Fibroblast of lung (primary cell): Measurements from ENCODE around the gene CIZ1. TPM values are rescaled to one million over a fixed set of nuclear protein-coding genes. Genes with fewer than 3 reads are reported as not detected.

Experiments
- DNase-seq, 2 donors: peaks; one replicate each; pipeline versions ENCODE4 v3.0.0 to v3.0.0-alpha.2; 2010; ENCODE audit warnings: low read depth in 2 of 2
- H2AFZ ChIP-seq: 2 replicates; pipeline ENCODE4 v1.5.1; 2012; ENCODE audit warnings: low read length, control low read depth, inconsistent platforms
- H3K27ac ChIP-seq: 2 replicates; pipeline ENCODE4 v1.5.1; 2011; ENCODE audit warnings: low read length, control low read depth; ENCODE audit not compliant: insufficient read depth
- H3K27me3 ChIP-seq: 2 replicates; pipeline ENCODE4 v1.5.1; 2011; ENCODE audit warnings: mild to moderate bottlenecking, low read length; ENCODE audit not compliant: control insufficient read depth, insufficient read depth
- H3K36me3 ChIP-seq: 2 replicates; pipeline ENCODE4 v1.5.1; 2011; ENCODE audit warnings: low read length; ENCODE audit not compliant: control insufficient read depth, insufficient read depth
- H3K4me1 ChIP-seq: 2 replicates; pipeline ENCODE4 v1.5.1; 2011; ENCODE audit warnings: low read length; ENCODE audit not compliant: control insufficient read depth, insufficient read depth; ENCODE audit errors: extremely low read depth
- H3K4me2 ChIP-seq: 2 replicates; pipeline ENCODE4 v1.5.1; 2011; ENCODE audit warnings: low read length, control low read depth; ENCODE audit not compliant: insufficient read depth; ENCODE audit errors: extremely low read depth
- H3K4me3 ChIP-seq, 4 experiments: fragments of 200-600 bp in 1 of 4; sonication (generic) in 1 of 4; replicated peaks in 1 of 4; 2 replicates each; pipeline ENCODE4 v1.5.1; 2011 to 2016; ENCODE audit warnings: low read length in 4 of 4, low read depth in 3 of 4, mild to moderate bottlenecking in 3 of 4, control low read depth in 2 of 4, inconsistent platforms in 1 of 4, mixed read lengths in 1 of 4; ENCODE audit not compliant: insufficient read depth in 1 of 4; ENCODE audit errors: control extremely low read depth in 1 of 4
- H3K79me2 ChIP-seq: 2 replicates; pipeline ENCODE4 v1.5.1; 2012; ENCODE audit warnings: mild to moderate bottlenecking, low read length, inconsistent platforms; ENCODE audit not compliant: control insufficient read depth, insufficient read depth
- H3K9ac ChIP-seq: 2 replicates; pipeline ENCODE4 v1.5.1; 2011; ENCODE audit warnings: mild to moderate bottlenecking, low read length, control low read depth; ENCODE audit not compliant: insufficient read depth
- H3K9me3 ChIP-seq: 2 replicates; pipeline ENCODE4 v1.5.1; 2012; ENCODE audit warnings: low read depth, low read length; ENCODE audit not compliant: control insufficient read depth, insufficient read depth
- H4K20me1 ChIP-seq: 2 replicates; pipeline ENCODE4 v1.5.1; 2011; ENCODE audit warnings: low read length; ENCODE audit not compliant: control insufficient read depth, insufficient read depth; ENCODE audit errors: extremely low read depth
- EZH2 ChIP-seq: IDR thresholded peaks from 2 replicates; pipeline ENCODE4 v1.5.1; 2012; ENCODE audit warnings: low read length, control low read depth, mild to moderate bottlenecking; ENCODE audit errors: missing control alignments
- polyA minus RNA-seq: library from RNA; depleted of rRNA, polyadenylated mRNA; stranded (reverse); fragments of >200 nt; gene quantifications from 2 replicates; pipeline ENCODE4 v1.2.3, GENCODE V29; 2011; ENCODE audit warnings: low replicate concordance
- polyA plus RNA-seq, 2 donors: library from polyadenylated mRNA; depleted of rRNA in 1 of 2; stranded (reverse) in 1 of 2; unstranded in 1 of 2; fragments of >200 nt; gene quantifications; 2 replicates each; pipeline ENCODE4 v1.2.1, GENCODE V29; 2011 to 2012; ENCODE audit warnings: missing spikeins in 1 of 2
- total RNA-seq: library from RNA; depleted of rRNA; stranded (reverse); fragments of >200 nt; gene quantifications from 2 replicates; pipeline ENCODE4 v1.2.1, GENCODE V29; 2014
- TF ChIP-seq, protein P1 (sequence below), 2 donors: IDR thresholded peaks in 1 of 2; conservative IDR thresholded peaks in 1 of 2; 1 replicate in 1 of 2; 2 replicates in 1 of 2; pipeline ENCODE4 v1.5.1; 2011 to 2012; ENCODE audit warnings: low read length in 2 of 2, control low read depth in 1 of 2, inconsistent platforms in 1 of 2, low read depth in 1 of 2, mild to moderate bottlenecking in 1 of 2

The CIZ1 gene, protein sequence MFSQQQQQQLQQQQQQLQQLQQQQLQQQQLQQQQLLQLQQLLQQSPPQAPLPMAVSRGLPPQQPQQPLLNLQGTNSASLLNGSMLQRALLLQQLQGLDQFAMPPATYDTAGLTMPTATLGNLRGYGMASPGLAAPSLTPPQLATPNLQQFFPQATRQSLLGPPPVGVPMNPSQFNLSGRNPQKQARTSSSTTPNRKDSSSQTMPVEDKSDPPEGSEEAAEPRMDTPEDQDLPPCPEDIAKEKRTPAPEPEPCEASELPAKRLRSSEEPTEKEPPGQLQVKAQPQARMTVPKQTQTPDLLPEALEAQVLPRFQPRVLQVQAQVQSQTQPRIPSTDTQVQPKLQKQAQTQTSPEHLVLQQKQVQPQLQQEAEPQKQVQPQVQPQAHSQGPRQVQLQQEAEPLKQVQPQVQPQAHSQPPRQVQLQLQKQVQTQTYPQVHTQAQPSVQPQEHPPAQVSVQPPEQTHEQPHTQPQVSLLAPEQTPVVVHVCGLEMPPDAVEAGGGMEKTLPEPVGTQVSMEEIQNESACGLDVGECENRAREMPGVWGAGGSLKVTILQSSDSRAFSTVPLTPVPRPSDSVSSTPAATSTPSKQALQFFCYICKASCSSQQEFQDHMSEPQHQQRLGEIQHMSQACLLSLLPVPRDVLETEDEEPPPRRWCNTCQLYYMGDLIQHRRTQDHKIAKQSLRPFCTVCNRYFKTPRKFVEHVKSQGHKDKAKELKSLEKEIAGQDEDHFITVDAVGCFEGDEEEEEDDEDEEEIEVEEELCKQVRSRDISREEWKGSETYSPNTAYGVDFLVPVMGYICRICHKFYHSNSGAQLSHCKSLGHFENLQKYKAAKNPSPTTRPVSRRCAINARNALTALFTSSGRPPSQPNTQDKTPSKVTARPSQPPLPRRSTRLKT
- total RNA-seq (21.3 and 27.2 TPM in 2 replicates), polyA plus RNA-seq (26.1 and 48.4 TPM in 2 replicates), polyA minus RNA-seq (169 and 276 TPM in 2 replicates)
- polyA plus RNA-seq (2012): 71.3 and 119 TPM in 2 replicates

DNA sequence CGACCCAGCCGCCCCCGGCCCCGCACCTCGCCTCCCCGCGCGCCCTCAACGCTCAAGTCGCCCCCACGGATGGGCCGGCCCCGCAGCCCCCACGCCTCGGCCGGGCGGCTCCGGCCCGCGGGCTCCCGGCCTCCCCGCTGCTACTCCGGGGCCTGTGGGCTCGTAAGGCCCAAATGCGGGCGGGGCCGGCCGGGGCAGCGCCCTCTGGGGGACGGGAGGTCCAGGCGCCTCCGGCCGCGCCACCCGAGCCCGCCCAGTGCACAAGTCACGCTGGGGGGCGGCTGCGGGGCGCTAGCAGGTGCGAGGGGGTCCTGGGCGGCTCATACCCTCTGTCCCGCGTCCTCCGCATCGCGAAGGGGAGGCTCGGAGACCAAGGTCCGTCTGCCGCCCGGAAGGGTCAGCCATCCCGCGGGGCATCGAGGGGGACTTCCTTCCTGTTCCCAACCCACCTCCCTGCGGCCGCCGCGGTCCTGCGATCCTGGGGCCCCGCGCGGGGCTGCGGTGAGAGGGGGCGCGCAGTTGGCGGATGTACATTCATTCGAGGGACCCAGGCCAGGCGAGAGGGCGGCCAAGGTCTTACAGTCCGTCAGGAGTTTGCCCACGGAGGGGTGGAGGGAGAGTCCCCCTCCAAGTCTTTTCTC, at the start of gene CIZ1:
TSS of gene CIZ1 (minus strand) at position 167 of the 641 bp plus-strand sequence. CDS start 715 bp downstream, outside the sequence.
- H3K4me3 ChIP-seq: peak within 1 kb of the TSS; percentile 79 to 90 (median 87)
- H3K27ac ChIP-seq: peak within 1 kb of the TSS; percentile 85
- peak within 1 kb of the TSS; percentile 85 for H2AFZ ChIP-seq
- peak within 1 kb of the TSS; percentile 92 for H3K4me2 ChIP-seq
- peak within 1 kb of the TSS; percentile 86 for H3K9ac ChIP-seq
- H3K36me3 ChIP-seq: peaks cover 16% of the 10 kb centered on the region
- peaks cover 7% of the 10 kb centered on the region for H3K4me1 ChIP-seq
- TF ChIP-seq, protein P1, sequence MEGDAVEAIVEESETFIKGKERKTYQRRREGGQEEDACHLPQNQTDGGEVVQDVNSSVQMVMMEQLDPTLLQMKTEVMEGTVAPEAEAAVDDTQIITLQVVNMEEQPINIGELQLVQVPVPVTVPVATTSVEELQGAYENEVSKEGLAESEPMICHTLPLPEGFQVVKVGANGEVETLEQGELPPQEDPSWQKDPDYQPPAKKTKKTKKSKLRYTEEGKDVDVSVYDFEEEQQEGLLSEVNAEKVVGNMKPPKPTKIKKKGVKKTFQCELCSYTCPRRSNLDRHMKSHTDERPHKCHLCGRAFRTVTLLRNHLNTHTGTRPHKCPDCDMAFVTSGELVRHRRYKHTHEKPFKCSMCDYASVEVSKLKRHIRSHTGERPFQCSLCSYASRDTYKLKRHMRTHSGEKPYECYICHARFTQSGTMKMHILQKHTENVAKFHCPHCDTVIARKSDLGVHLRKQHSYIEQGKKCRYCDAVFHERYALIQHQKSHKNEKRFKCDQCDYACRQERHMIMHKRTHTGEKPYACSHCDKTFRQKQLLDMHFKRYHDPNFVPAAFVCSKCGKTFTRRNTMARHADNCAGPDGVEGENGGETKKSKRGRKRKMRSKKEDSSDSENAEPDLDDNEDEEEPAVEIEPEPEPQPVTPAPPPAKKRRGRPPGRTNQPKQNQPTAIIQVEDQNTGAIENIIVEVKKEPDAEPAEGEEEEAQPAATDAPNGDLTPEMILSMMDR (conservative IDR thresholded peaks at IDR 0.05 in 1 of 2, IDR thresholded peaks at IDR 0.05 in 1 of 2; ENCODE audit: low read depth in 1 of 2, low read length in 2 of 2): peak; percentile 34 to 54
- TF ChIP-seq EZH2: no peak
- peak; percentile 77 to 79 for DNase-seq
- H3K9me3 ChIP-seq: no peaks in the 10 kb centered on the region
- H3K79me2 ChIP-seq: peaks cover 16% of the 10 kb centered on the region
- no peaks in the 10 kb centered on the region for H4K20me1 ChIP-seq
- H3K27me3 ChIP-seq: no peaks in the 10 kb centered on the region

DNA sequence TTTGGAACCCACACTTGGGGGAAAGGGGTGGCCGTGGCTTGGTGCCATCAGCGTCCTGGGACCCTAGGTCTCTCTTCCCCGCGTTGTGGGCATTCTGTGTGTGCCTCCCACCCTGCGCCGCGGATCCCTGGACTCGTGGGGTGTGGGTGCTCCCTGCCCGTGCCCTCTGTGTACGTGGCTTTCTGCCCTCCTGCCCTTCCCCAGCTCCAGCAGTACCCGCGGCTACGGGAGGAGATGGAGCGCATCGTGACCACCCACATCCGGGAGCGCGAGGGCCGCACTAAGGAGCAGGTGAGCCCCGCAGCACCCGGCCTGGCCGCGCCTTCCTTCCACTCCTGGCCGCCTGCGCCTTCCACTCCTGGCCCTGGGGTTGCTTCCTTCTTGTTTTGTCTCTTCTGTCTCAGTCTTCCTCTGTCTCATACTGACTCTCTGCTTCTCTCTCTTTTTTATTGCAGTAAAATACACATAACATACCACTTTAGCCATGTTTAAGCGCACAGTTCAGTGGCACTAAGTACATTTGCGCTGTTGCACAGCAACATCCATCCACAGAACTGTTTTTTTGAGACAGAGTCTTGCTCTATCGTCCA, 42.5 kb upstream of the CIZ1 start:
- TF ChIP-seq, protein P1 (conservative IDR thresholded peaks at IDR 0.05 in 1 of 2, IDR thresholded peaks at IDR 0.05 in 1 of 2; ENCODE audit: low read depth in 1 of 2, low read length in 2 of 2): no peak
- TF ChIP-seq EZH2: no peak
- H3K79me2 ChIP-seq: no peaks in the 10 kb centered on the region
- H3K9ac ChIP-seq: no peak overlapping the region
- no peak for DNase-seq
- no peak overlapping the region for H2AFZ ChIP-seq
- no peaks in the 10 kb centered on the region for H3K4me1 ChIP-seq
- H3K27ac ChIP-seq: no peak overlapping the region
- no peak overlapping the region for H3K4me2 ChIP-seq
- H3K36me3 ChIP-seq: no peaks in the 10 kb centered on the region
- no peaks in the 10 kb centered on the region for H3K9me3 ChIP-seq
- H4K20me1 ChIP-seq: no peaks in the 10 kb centered on the region
- no peak overlapping the region for H3K4me3 ChIP-seq
- no peaks in the 10 kb centered on the region for H3K27me3 ChIP-seq
